Measurements from ENCODE around the gene CLEC5A. TPM values are rescaled to one million over a fixed set of nuclear protein-coding genes. Genes with fewer than 3 reads are reported as not detected.

The CLEC5A gene
- 12.4 TPM for total RNA-seq (2013)
- polyA plus RNA-seq (10 to 100 TPM in 1 of 3 donors, 1 to 10 TPM in 2; 9.6 to 15.2 (median 10.0) TPM), polyA minus RNA-seq (3.6 and 4.6 TPM in 2 replicates), total RNA-seq (37.1 to 418 (median 69.9) reads per million in 11 experiments)

GRCh38 chr7:141946796-141947195 is at the start of gene CLEC5A:
CLEC5A (minus strand) TSS chr7:141946974; CDS start chr7:141946292, 682 bp downstream.
- Histone ChIP-seq H3K4me2 (replicated peaks; ENCODE audit: extremely low read depth, low read length, poor library complexity, severe bottlenecking) (peak within 1 kb of the TSS; percentile 52), H3K4me3 (replicated peaks in 1 of 3; ENCODE audit: low read depth in 2 of 3, low read length in 3 of 3) (peak within 1 kb of the TSS; percentile 3 to 61 (median 17)), H3K9me3 (replicated peaks in 1 of 2; ENCODE audit: control insufficient read depth in 1 of 2, insufficient read depth in 1 of 2, low read length in 2 of 2) (peaks cover 0 to 7% of the 10 kb centered on the region in 2 donors), H3K4me1 (ENCODE audit: control insufficient read depth in 1 of 2, insufficient read depth in 2 of 2, low read length in 2 of 2) (peaks cover 72 to 88% of the 10 kb centered on the region in 2 donors), H3K27me3 (ENCODE audit: control insufficient read depth in 2 of 2, insufficient read depth in 2 of 2, low read length in 2 of 2) (no peaks in the 10 kb centered on the region), H4K20me1 (ENCODE audit: insufficient read depth, low read length) (no peaks in the 10 kb centered on the region), H3K36me3 (replicated peaks in 1 of 2; ENCODE audit: control insufficient read depth in 1 of 2, insufficient read depth in 2 of 2, low read length in 2 of 2) (peaks cover 0 to 6% of the 10 kb centered on the region in 2 donors), H3K27ac (ENCODE audit: low read depth in 1 of 2, low read length in 2 of 2) (peak within 1 kb of the TSS; percentile 61 to 89), H3K79me2 (ENCODE audit: insufficient read depth, low read length) (peaks cover 47% of the 10 kb centered on the region), H2AFZ (ENCODE audit: insufficient read depth, low read depth, low read length, poor library complexity, severe bottlenecking) (peak within 1 kb of the TSS; percentile 23), H3K9ac (ENCODE audit: insufficient read depth, low read length, poor library complexity, severe bottlenecking) (no peak within 1 kb of the TSS)
- Mint-ChIP-seq H3K27ac (peak within 1 kb of the TSS; percentile 96 to 99 (median 98)), H3K4me1 (peaks cover 78% of the 10 kb centered on the region), H3K9me3 (peaks cover 0 to 12% (median 7%) of the 10 kb centered on the region in 7 donors), H3K4me3 (peak within 1 kb of the TSS; percentile 61 to 78), H3K36me3 (peaks cover 13 to 20% of the 10 kb centered on the region in 2 donors), H3K27me3 (ENCODE audit: low read depth in 3 of 3) (no peaks in the 10 kb centered on the region)
- TF ChIP-seq CTCF (IDR thresholded peaks at IDR 0.05): no peak
- DNase-seq: peak in 2 of 3 donors; percentile 46 to 50
- WGBS (ENCODE audit: insufficient coverage): 0% methylated on average over 1 of the region's 3 CpGs
- intact Hi-C loops (cut with micrococcal nuclease): loop anchor here in 1 of 2 donors (5.0 to 10.0 kb wide), 2 partner anchors 59 to 292 kb away; no protein-coding TSS in a partner anchor

- no peak overlapping the region for H3K9ac ChIP-seq (ENCODE audit: insufficient read depth, low read length, poor library complexity, severe bottlenecking)
- H3K4me1 ChIP-seq (ENCODE audit: control insufficient read depth in 1 of 2, insufficient read depth in 2 of 2, low read length in 2 of 2): peaks cover 45 to 46% of the 10 kb centered on the region in 2 donors
- no peak overlapping the region for H3K27ac Mint-ChIP-seq
- WGBS (ENCODE audit: insufficient coverage): no CpG with 5 or more reads among the region's 1 CpG
- H3K36me3 Mint-ChIP-seq: peaks cover 3 to 6% of the 10 kb centered on the region in 2 donors
- H3K79me2 ChIP-seq (ENCODE audit: insufficient read depth, low read length): no peaks in the 10 kb centered on the region
- H2AFZ ChIP-seq (ENCODE audit: insufficient read depth, low read depth, low read length, poor library complexity, severe bottlenecking): no peak overlapping the region
- H4K20me1 ChIP-seq (ENCODE audit: insufficient read depth, low read length): no peaks in the 10 kb centered on the region
- H3K4me3 ChIP-seq (replicated peaks in 1 of 3; ENCODE audit: low read depth in 2 of 3, low read length in 3 of 3): no peak overlapping the region
- peaks cover 50% of the 10 kb centered on the region for H3K4me1 Mint-ChIP-seq
- no peak overlapping the region for H3K4me3 Mint-ChIP-seq
- H3K27me3 Mint-ChIP-seq (ENCODE audit: low read depth in 3 of 3): peaks cover 0 to 2% (median 0%) of the 10 kb centered on the region in 3 donors
- TF ChIP-seq CTCF (IDR thresholded peaks at IDR 0.05): no peak
- H3K36me3 ChIP-seq (replicated peaks in 1 of 2; ENCODE audit: control insufficient read depth in 1 of 2, insufficient read depth in 2 of 2, low read length in 2 of 2): no peaks in the 10 kb centered on the region
- no peak for DNase-seq
- intact Hi-C loops (cut with micrococcal nuclease): no loop called here
- H3K27ac ChIP-seq (ENCODE audit: low read depth in 1 of 2, low read length in 2 of 2): no peak overlapping the region
- no peaks in the 10 kb centered on the region for H3K27me3 ChIP-seq (ENCODE audit: control insufficient read depth in 2 of 2, insufficient read depth in 2 of 2, low read length in 2 of 2)
- peaks cover 2 to 7% (median 3%) of the 10 kb centered on the region in 7 donors for H3K9me3 Mint-ChIP-seq
- no peak overlapping the region for H3K4me2 ChIP-seq (replicated peaks; ENCODE audit: extremely low read depth, low read length, poor library complexity, severe bottlenecking)
- H3K9me3 ChIP-seq (replicated peaks in 1 of 2; ENCODE audit: control insufficient read depth in 1 of 2, insufficient read depth in 1 of 2, low read length in 2 of 2): no peaks in the 10 kb centered on the region
Measured at GRCh38 chr7:141993354-141993753, 46.6 kb upstream of the CLEC5A start.
